Measurements from ENCODE around the gene AGBL1. TPM values are rescaled to one million over a fixed set of nuclear protein-coding genes. Genes with fewer than 3 reads are reported as not detected.

Gene AGBL1
- total and polyA plus RNA-seq, 2 experiments from 2014 or later: 0.06 to 0.11 TPM

- TF ChIP-seq CTCF (IDR thresholded peaks at IDR 0.05; ENCODE audit: low read depth, low read length): no peak
- Histone ChIP-seq H3K9me3 (ENCODE audit: low read depth) (no peaks in the 10 kb centered on the region), H3K4me1 (ENCODE audit: low read depth) (no peaks in the 10 kb centered on the region), H3K4me3 (no peak overlapping the region), H3K27me3 (no peaks in the 10 kb centered on the region), H3K27ac (no peak overlapping the region), H3K36me3 (no peaks in the 10 kb centered on the region)
- DNase-seq (ENCODE audit: low read depth in 1 of 2, low spot score in 1 of 2): no peak
These were observed 580.2 kb downstream of the AGBL1 start for GRCh38 chr15:86659724-86660411.

GRCh38 chr15:86661580-86661979 is 581.9 kb downstream of the AGBL1 start:
- DNase-seq (ENCODE audit: low read depth in 1 of 2, low spot score in 1 of 2): no peak
- Histone ChIP-seq H3K4me1 (ENCODE audit: low read depth) (no peaks in the 10 kb centered on the region), H3K27me3 (no peaks in the 10 kb centered on the region), H3K9me3 (ENCODE audit: low read depth) (no peaks in the 10 kb centered on the region), H3K27ac (no peak overlapping the region), H3K4me3 (no peak overlapping the region), H3K36me3 (no peaks in the 10 kb centered on the region)
- no peak for TF ChIP-seq CTCF (IDR thresholded peaks at IDR 0.05; ENCODE audit: low read depth, low read length)

- no peaks in the 10 kb centered on the region for H3K36me3 ChIP-seq
- no peak for TF ChIP-seq CTCF (IDR thresholded peaks at IDR 0.05; ENCODE audit: low read depth, low read length)
- H3K9me3 ChIP-seq (ENCODE audit: low read depth): no peaks in the 10 kb centered on the region
These were observed 583.6 kb downstream of the AGBL1 start for GRCh38 chr15:86663304-86663703.

GRCh38 chr15:86663979-86664378 is 584.3 kb downstream of the AGBL1 start:
- DNase-seq (ENCODE audit: low read depth in 1 of 2, low spot score in 1 of 2): no peak
- no peak for TF ChIP-seq CTCF (IDR thresholded peaks at IDR 0.05; ENCODE audit: low read depth, low read length)
- H3K27me3 ChIP-seq: no peaks in the 10 kb centered on the region
- no peaks in the 10 kb centered on the region for H3K4me1 ChIP-seq (ENCODE audit: low read depth)
- no peak overlapping the region for H3K4me3 ChIP-seq
- H3K36me3 ChIP-seq: no peaks in the 10 kb centered on the region
- no peaks in the 10 kb centered on the region for H3K9me3 ChIP-seq (ENCODE audit: low read depth)
- no peak overlapping the region for H3K27ac ChIP-seq

More at GRCh38 chr15:86663304-86663703, 583.6 kb downstream of the AGBL1 start:
- no peaks in the 10 kb centered on the region for H3K4me1 ChIP-seq (ENCODE audit: low read depth)
- H3K27me3 ChIP-seq: no peaks in the 10 kb centered on the region
- no peak overlapping the region for H3K4me3 ChIP-seq
- no peak overlapping the region for H3K27ac ChIP-seq
- DNase-seq (ENCODE audit: low read depth in 1 of 2, low spot score in 1 of 2): no peak

- no peaks in the 10 kb centered on the region for H3K27me3 ChIP-seq
- H3K27ac ChIP-seq: no peak overlapping the region
- no peaks in the 10 kb centered on the region for H3K4me1 ChIP-seq (ENCODE audit: low read depth)
- no peak for DNase-seq (ENCODE audit: low read depth in 1 of 2, low spot score in 1 of 2)
- no peaks in the 10 kb centered on the region for H3K9me3 ChIP-seq (ENCODE audit: low read depth)
- no peak for TF ChIP-seq CTCF (IDR thresholded peaks at IDR 0.05; ENCODE audit: low read depth, low read length)
- no peaks in the 10 kb centered on the region for H3K36me3 ChIP-seq
- H3K4me3 ChIP-seq: no peak overlapping the region
These were observed 584.9 kb downstream of the AGBL1 start for GRCh38 chr15:86664581-86664980.

Data from cardiac muscle cell (in vitro differentiated cells and primary cell).